GM12878 (cell line): ENCODE results near the gene PPP4R1. TPM values are rescaled to one million over a fixed set of nuclear protein-coding genes. Genes with fewer than 3 reads are reported as not detected.

Source experiments
- ATAC-seq: fragments of 200-7000 bp; cut with Tn5 transposase; 3 replicates; pipeline ENCODE4 v1.9.1; 2020; ENCODE audit warnings: mild to moderate bottlenecking, moderate library complexity
- BruUV-seq: library from RNA; stranded (reverse); fragments of 400-500 nt; replicated peaks from 2 replicates; lab custom pipeline; 2021; lab: Mats Ljungman, UMichigan
- CTCF ChIA-PET: fragments of 300-600 bp; sonication (Branson Sonifier 250); formaldehyde crosslinking; extraction: SDS; loops from one replicate; lab custom pipeline; 2021; ENCODE audit warnings: inconsistent platforms; lab: Yijun Ruan, JAX
- POLR2A ChIA-PET: fragments of 350-600 bp; formaldehyde crosslinking; extraction: SDS; loops from one replicate; lab custom pipeline; 2021; ENCODE audit warnings: inconsistent platforms; lab: Charles Lee
- RAD21 ChIA-PET: fragments of 300-600 bp; sonication (Branson Sonifier 250); formaldehyde crosslinking; loops from one replicate; lab custom pipeline; 2023; ENCODE audit warnings: antibody characterized with exemption; ENCODE audit not compliant: unreplicated experiment; lab: Charles Lee
- SMC1A ChIA-PET: fragments of 300-600 bp; sonication (Branson Sonifier 250); formaldehyde crosslinking; loops from one replicate; lab custom pipeline; 2023; ENCODE audit not compliant: unreplicated experiment, uncharacterized antibody; lab: Charles Lee
- DNase-seq: peaks from one replicate; pipeline ENCODE4 v3.0.0-alpha.2; 2011; ENCODE audit warnings: low read depth, low spot score
- FAIRE-seq: peaks from 3 replicates; lab custom pipeline; 2011; peaks lifted over from hg19 to GRCh38; lab: Jason Lieb, UNC
- H2AFZ ChIP-seq: 2 replicates; pipeline ENCODE4 v1.6.0; 2011; ENCODE audit warnings: low read depth, low read length, control low read depth; ENCODE audit not compliant: control insufficient read depth
- H3K27ac ChIP-seq: 2 replicates; pipeline ENCODE4 v1.5.1; 2011; ENCODE audit warnings: control low read depth; ENCODE audit not compliant: control insufficient read depth, insufficient read depth
- H3K27me3 ChIP-seq, 2 experiments: replicated peaks in 1 of 2; 2 replicates each; pipeline versions ENCODE4 v1.6.0 to v1.6.1; 2011; ENCODE audit warnings: low read length in 1 of 2; ENCODE audit not compliant: control insufficient read depth in 2 of 2, insufficient read depth in 2 of 2
- H3K36me3 ChIP-seq, 2 experiments: 2 replicates each; pipeline ENCODE4 v1.5.1; 2011; ENCODE audit warnings: low read length in 1 of 2; ENCODE audit not compliant: control insufficient read depth in 2 of 2, insufficient read depth in 2 of 2
- H3K4me1 ChIP-seq: 2 replicates; pipeline ENCODE4 v1.6.1; 2011; ENCODE audit warnings: mild to moderate bottlenecking, low read length, moderate library complexity, mixed read lengths; ENCODE audit not compliant: control insufficient read depth, insufficient read depth
- H3K4me2 ChIP-seq: 2 replicates; pipeline ENCODE4 v1.6.0; 2011; ENCODE audit warnings: control low read depth; ENCODE audit not compliant: control insufficient read depth, insufficient read depth
- H3K4me3 ChIP-seq: fragments of 200-600 bp; sonication (generic); 2 replicates; pipeline ENCODE4 v1.5.1; 2016
- H3K79me2 ChIP-seq: 2 replicates; pipeline ENCODE4 v1.6.0; 2011; ENCODE audit warnings: low read length; ENCODE audit not compliant: control insufficient read depth, insufficient read depth
- H3K9ac ChIP-seq: 2 replicates; pipeline ENCODE4 v1.8.0; 2011; ENCODE audit warnings: low read length, control low read depth, mixed read lengths; ENCODE audit not compliant: control insufficient read depth, insufficient read depth
- H3K9me3 ChIP-seq: replicated peaks from 3 replicates; pipeline ENCODE4 v1.5.1; 2011; ENCODE audit warnings: mild to moderate bottlenecking, low read length; ENCODE audit not compliant: control insufficient read depth, insufficient read depth
- H4K20me1 ChIP-seq: 2 replicates; pipeline ENCODE4 v1.6.0; 2011; ENCODE audit not compliant: control insufficient read depth, insufficient read depth
- ETV6 ChIP-seq, 2 experiments: fragments of 450-650 bp in 1 of 2; IDR thresholded peaks in 1 of 2; conservative IDR thresholded peaks in 1 of 2; 2 replicates each; pipeline ENCODE4 v1.6.1; 2014; ENCODE audit warnings: antibody characterized with exemption in 1 of 2, borderline replicate concordance in 1 of 2, low read depth in 1 of 2, mild to moderate bottlenecking in 1 of 2, moderate library complexity in 1 of 2
- JUNB ChIP-seq: IDR thresholded peaks from 2 replicates; pipeline ENCODE4 v1.6.1; 2016; ENCODE audit warnings: antibody characterized with exemption, mild to moderate bottlenecking
- MEF2A ChIP-seq: IDR thresholded peaks from 2 replicates; pipeline ENCODE4 v1.6.1; 2011; ENCODE audit warnings: low read depth, mild to moderate bottlenecking, low read length, moderate library complexity; ENCODE audit not compliant: insufficient read depth
- MEF2B ChIP-seq: fragments of 450-650 bp; IDR thresholded peaks from 2 replicates; pipeline ENCODE4 v1.6.1; 2018; ENCODE audit warnings: mild to moderate bottlenecking, moderate library complexity; ENCODE audit not compliant: partially characterized antibody, poor library complexity, severe bottlenecking
- NFIC ChIP-seq: IDR thresholded peaks from 2 replicates; pipeline ENCODE4 v1.6.1; 2012; ENCODE audit warnings: low read depth, mild to moderate bottlenecking, inconsistent platforms, low read length, moderate library complexity
- SMC3 ChIP-seq: IDR thresholded peaks from 2 replicates; pipeline ENCODE4 v1.6.1; 2011; ENCODE audit warnings: low read length, improper control_type of control experiment, borderline replicate concordance
- TCF7 ChIP-seq: IDR thresholded peaks from 2 replicates; pipeline ENCODE4 v1.6.1; 2014; ENCODE audit warnings: antibody characterized with exemption, borderline replicate concordance
- USF2 ChIP-seq: IDR thresholded peaks from 2 replicates; pipeline ENCODE4 v1.6.1; 2011; ENCODE audit warnings: low read depth, low read length, improper control_type of control experiment, borderline replicate concordance
- ZNF384 ChIP-seq: IDR thresholded peaks from 2 replicates; pipeline ENCODE4 v1.6.1; 2012; ENCODE audit warnings: low read depth, mild to moderate bottlenecking, low read length, improper control_type of control experiment, borderline replicate concordance
- WGBS: methylation state at CpG from one replicate; pipeline ENCODE4 v1.1.6; 2016; ENCODE audit warnings: low lambda C conversion rate; ENCODE audit not compliant: insufficient replicate concordance, insufficient coverage; ENCODE audit errors: missing lambda C conversion rate; 5-methylcytosine and 5-hydroxymethylcytosine counted together
- in situ Hi-C: fragments of 300-500 bp; cut with MboI; formaldehyde crosslinking; loops from 9 replicates; pipeline ENCODE4 v1.14.3; 2018; ENCODE audit warnings: mixed read lengths
- intact Hi-C: fragments of 100-400 bp; cut with micrococcal nuclease; formaldehyde crosslinking; loops from one replicate; pipeline ENCODE4 v1.14.2; 2022; ENCODE audit not compliant: unreplicated experiment
- polyA plus RNA-seq, 11 experiments: library from polyadenylated mRNA; depleted of rRNA in 4 of 11; unstranded in 6 of 11; stranded (reverse) in 5 of 11; fragments of >200 nt; fragmentation: Nextera tagmentation in 4 of 11; fragmentation: Illumina TruSeq in 1 of 11; extraction: Ambion mirVana in 4 of 11; extraction: Trizol in 1 of 11; gene quantifications; 1 replicate in 1 of 11; 2 replicates in 10 of 11; pipeline versions ENCODE4 v1.2.1 to v1.2.3, GENCODE V29; 2011 to 2016; ENCODE audit warnings: inconsistent platforms in 2 of 11, missing spikeins in 2 of 11, low read depth in 1 of 11
- total RNA-seq, 4 experiments: library from RNA; depleted of rRNA in 3 of 4; stranded (reverse); fragments of >200 nt in 3 of 4; fragmentation: Illumina TruSeq in 1 of 4; extraction: Trizol in 1 of 4; gene quantifications; 2 replicates each; pipeline versions ENCODE4 v1.2.1 to v1.2.3, GENCODE V29; 2013 to 2021

The PPP4R1 gene
- total and polyA plus RNA-seq, 10 of the 15 experiments (the other 5 are each of a cell fraction or from before 2014, with no cell fraction given): 10.9 to 44.4 (median 26.0) TPM

GRCh38 chr18:9594823-9595596 is 19.3 kb downstream of the PPP4R1 start:
- in situ Hi-C loops: no loop called here
- peak; percentile 54 for FAIRE-seq

More at GRCh38 chr18:9594823-9595596, 19.3 kb downstream of the PPP4R1 start:
- POLR2A ChIA-PET: no interaction called here
- H3K36me3 ChIP-seq: peaks cover 0 to 5% of the 10 kb centered on the region in 2 experiments; a peak in 1 of 4 replicates
- intact Hi-C loops: no loop called here
- H3K4me3 ChIP-seq: peak overlapping the region; percentile 18; the same call in 1 of the 2 replicates
- H3K27me3 ChIP-seq: no peaks in the 10 kb centered on the region
- CTCF ChIA-PET: interaction anchor here (1.2 to 2.3 kb wide), 3 partner anchors 14 to 17 kb away, joined by 6 to 10 read pairs (median 7); no protein-coding TSS in a partner anchor
- no TSS peak for BruUV-seq
- peaks cover 14% of the 10 kb centered on the region for H3K4me1 ChIP-seq
- peak overlapping the region; percentile 58 for H3K27ac ChIP-seq
- no peak overlapping the region for H3K9ac ChIP-seq
- no peaks in the 10 kb centered on the region; the same call in 1 of the 3 replicates for H3K9me3 ChIP-seq
- peak; percentile 86 for ATAC-seq
- SMC1A ChIA-PET: interaction anchor here (0.7 to 1.7 kb wide), 4 partner anchors 11 to 199 kb away, joined by 3 to 6 read pairs (median 4); no protein-coding TSS in a partner anchor
- TF ChIP-seq SMC3 (0 out of 2 replicates have a peak, but pooled peaks have one; percentile 6), NFIC (peak; percentile 27; the same call in 1 of the 2 replicates), USF2 (no peak), JUNB (peak; percentile 86), MEF2B (peak; percentile 44), ZNF384 (no peak), TCF7 (0 out of 2 replicates have a peak, but pooled peaks have one; percentile 46), ETV6 (conservative IDR thresholded peaks at IDR 0.05 in 1 of 2, IDR thresholded peaks at IDR 0.05 in 1 of 2; ENCODE audit: borderline replicate concordance in 1 of 2, low read depth in 1 of 2) (peak in 1 of 2 experiments; percentile 64; a peak in 1 of 4 replicates), MEF2A (0 out of 2 replicates have a peak, but pooled peaks have one; percentile 25)
- H4K20me1 ChIP-seq: no peaks in the 10 kb centered on the region
- 0% methylated on average over 1 of the region's 1 CpG for WGBS
- H3K79me2 ChIP-seq: peaks cover 2% of the 10 kb centered on the region
- H2AFZ ChIP-seq: peak overlapping the region; percentile 33
- H3K4me2 ChIP-seq: peak overlapping the region; percentile 83
- RAD21 ChIA-PET: interaction anchor here (0.9 to 1.1 kb wide), 4 partner anchors 17 to 79 kb away, joined by 3 read pairs; no protein-coding TSS in a partner anchor
- DNase-seq: no peak
